NCI-H748 (cell line): Measurements from ENCODE around the gene LAG3.

Source experiments
- DNase-seq: peaks from one replicate; lab custom pipeline; 2025; ENCODE audit not compliant: unreplicated experiment; lab: John Stamatoyannopoulos, UW

Gene LAG3

GRCh38 chr12:6821591-6822425 is 49.5 kb downstream of the LAG3 start, which contains the start of gene GPR162:
GPR162 (plus strand) TSS chr12:6821821; CDS start chr12:6823899, 2,078 bp downstream.
- peak; percentile 79 for DNase-seq

- no peak for DNase-seq
These were observed 50.3 kb downstream of the LAG3 start for GRCh38 chr12:6822426-6823135.

DNA sequence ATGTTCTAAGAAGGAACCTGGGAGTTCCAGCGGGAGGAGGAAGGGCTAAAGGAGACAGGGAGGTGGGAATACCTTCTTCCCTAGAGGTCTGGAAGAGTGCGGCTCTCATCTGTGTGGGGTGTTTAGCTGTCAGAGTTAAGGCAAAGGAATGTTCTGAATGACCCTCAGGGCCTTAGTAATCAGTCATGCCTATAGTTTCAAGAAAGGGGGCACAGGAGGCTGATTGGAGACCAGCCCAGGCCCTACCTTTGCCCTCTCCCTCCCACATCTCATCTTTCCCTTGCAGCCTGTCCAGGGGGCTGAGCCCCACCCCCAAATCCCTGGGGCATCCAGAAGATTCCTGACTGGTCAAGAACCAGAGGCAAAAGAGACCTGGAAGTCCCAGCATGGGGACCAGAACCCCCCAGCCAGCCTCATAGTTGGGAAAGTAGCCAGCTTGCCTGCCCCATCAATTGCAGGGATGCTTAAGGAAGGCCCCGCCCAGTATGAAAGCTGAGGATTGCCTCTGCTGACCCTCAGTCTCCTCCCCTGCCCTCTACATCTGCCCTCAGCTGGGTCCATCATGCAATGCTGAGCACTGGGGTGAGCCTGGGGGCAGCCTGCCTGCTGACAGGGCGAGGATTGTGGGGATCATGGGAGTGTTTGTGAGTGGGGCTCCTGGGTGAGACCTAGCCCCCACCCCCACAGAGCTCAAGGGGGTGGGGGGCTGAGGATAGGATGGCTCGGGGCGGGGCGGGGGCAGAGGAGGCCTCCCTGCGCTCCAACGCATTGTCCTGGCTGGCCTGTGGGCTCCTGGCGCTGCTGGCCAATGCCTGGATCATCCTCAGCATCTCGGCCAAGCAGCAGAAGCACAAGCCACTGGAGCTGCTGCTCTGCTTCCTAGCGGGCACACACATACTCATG is 51.1 kb downstream of the LAG3 start:
- DNase-seq: no peak

DNA sequence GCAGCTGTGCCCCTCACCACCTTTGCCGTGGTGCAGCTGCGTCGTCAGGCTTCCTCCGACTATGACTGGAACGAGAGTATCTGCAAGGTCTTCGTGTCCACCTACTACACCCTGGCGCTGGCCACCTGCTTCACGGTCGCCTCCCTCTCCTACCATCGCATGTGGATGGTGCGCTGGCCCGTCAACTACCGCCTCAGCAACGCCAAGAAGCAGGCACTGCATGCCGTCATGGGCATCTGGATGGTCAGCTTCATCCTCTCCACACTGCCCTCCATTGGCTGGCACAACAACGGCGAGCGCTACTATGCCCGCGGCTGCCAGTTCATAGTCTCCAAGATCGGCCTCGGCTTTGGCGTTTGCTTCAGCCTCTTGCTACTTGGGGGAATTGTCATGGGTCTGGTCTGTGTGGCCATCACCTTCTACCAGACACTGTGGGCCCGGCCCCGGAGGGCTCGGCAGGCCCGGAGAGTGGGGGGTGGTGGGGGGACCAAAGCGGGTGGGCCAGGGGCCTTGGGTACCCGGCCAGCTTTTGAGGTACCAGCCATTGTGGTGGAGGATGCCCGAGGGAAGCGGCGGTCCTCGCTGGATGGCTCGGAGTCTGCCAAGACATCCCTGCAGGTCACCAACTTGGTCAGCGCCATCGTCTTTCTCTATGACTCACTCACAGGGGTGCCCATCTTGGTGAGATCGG is 51.9 kb downstream of the LAG3 start:
- DNase-seq: no peak

GRCh38 chr12:6824901-6825381 is 52.6 kb downstream of the LAG3 start:
- DNase-seq: no peak

DNA sequence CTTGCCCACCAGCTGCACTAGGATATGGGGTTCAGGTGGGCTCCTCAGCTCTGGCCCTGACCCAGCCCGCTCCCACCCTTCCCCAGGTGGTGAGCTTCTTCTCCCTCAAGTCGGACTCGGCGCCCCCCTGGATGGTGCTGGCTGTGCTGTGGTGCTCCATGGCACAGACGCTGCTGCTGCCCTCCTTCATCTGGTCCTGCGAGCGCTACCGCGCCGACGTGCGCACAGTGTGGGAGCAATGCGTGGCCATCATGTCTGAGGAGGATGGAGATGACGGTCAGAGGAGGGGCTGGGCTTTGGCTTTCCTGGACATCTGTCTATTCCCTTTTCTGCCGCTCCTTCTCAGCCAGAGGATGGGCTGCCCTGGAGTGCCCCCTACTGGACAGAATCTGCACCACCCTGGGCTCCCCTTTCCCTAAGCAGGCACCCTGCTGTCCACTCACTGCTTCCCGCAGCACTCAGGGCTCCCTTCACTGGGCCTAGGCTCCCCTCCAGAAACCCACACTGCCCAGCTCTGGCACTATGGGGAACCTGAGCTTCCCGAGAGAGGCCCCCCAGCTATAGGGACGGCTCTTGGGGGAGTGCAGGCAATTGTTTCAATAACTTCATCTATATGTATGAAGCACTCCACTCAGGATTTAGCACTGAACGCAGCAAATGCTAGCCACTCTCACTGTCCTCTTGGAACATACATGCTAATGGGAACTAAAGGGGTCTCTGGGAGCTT is 53.2 kb downstream of the LAG3 start:
- DNase-seq: peak; percentile 79

- DNase-seq: no peak
These were observed 53.9 kb downstream of the LAG3 start for GRCh38 chr12:6826125-6826733.

GRCh38 chr12:6826734-6827436 is 54.6 kb downstream of the LAG3 start:
- DNase-seq: no peak

DNA sequence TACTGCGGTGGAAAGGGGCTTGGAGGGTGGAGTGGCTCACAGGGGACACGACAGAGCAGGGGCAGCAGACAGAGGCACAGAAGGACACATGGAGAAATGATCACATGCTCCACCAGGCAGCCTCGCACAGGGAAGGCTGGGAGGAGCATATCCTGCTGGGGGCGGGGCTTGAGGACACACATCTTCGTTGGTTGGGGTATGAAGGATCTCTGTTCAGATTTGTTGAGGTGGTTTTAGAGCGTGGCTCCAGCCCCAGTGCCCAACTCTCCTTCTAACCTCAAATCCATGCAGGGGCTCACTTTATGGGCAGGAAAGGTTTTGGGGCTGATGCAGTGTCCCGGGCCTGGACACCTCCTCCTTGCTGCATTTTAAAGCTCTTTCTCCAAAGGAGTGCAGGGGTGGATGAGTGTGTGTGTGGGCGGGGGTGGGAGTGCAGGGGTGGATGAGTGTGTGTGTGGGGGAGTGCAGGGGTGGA is 55.2 kb downstream of the LAG3 start:
- DNase-seq: peak; percentile 84
